ENCODE results near the gene EEFSEC.

Gene EEFSEC

GRCh38 chr3:128153156-128154041, at the start of gene EEFSEC:
TSS of gene EEFSEC (plus strand) at chr3:128153481. CDS start at chr3:128153508, 27 bp downstream.
- DNase-seq (ENCODE audit: low read depth in 2 of 2) = peak; percentile 30 to 50

- no peak for DNase-seq (ENCODE audit: low read depth in 2 of 2)
These were observed 45.4 kb upstream of the EEFSEC start for GRCh38 chr3:128107834-128108233.

- no peak for DNase-seq (ENCODE audit: low read depth in 2 of 2)
These were observed 42.1 kb upstream of the EEFSEC start for GRCh38 chr3:128111147-128111546.

GRCh38 chr3:128112357-128112968, 40.8 kb upstream of the EEFSEC start:
- DNase-seq (ENCODE audit: low read depth in 2 of 2) = peak; percentile 38 to 47

- DNase-seq (ENCODE audit: low read depth in 2 of 2) = no peak
These were observed 39.2 kb upstream of the EEFSEC start for GRCh38 chr3:128113817-128114794.

GRCh38 chr3:128122013-128122412, 31.3 kb upstream of the EEFSEC start:
- DNase-seq (ENCODE audit: low read depth in 2 of 2) = no peak

GRCh38 chr3:128123156-128123537, 30.1 kb upstream of the EEFSEC start:
- no peak for DNase-seq (ENCODE audit: low read depth in 2 of 2)

- DNase-seq (ENCODE audit: low read depth in 2 of 2) = peak; percentile 93
These were observed 29.5 kb upstream of the EEFSEC start, which contains the start of gene RUVBL1 for GRCh38 chr3:128123538-128124368. TSS of gene RUVBL1 (minus strand) at chr3:128123812. CDS start at chr3:128123724, 88 bp downstream.

- DNase-seq (ENCODE audit: low read depth in 2 of 2) = no peak
These were observed 26.0 kb upstream of the EEFSEC start for GRCh38 chr3:128127236-128127635.

- no peak for DNase-seq (ENCODE audit: low read depth in 2 of 2)
These were observed 25.0 kb upstream of the EEFSEC start for GRCh38 chr3:128128251-128128650.

GRCh38 chr3:128131897-128132646, 21.2 kb upstream of the EEFSEC start:
- DNase-seq (ENCODE audit: low read depth in 2 of 2) = no peak

- peak; percentile 31 to 32 for DNase-seq (ENCODE audit: low read depth in 2 of 2)
These were observed 19.9 kb upstream of the EEFSEC start for GRCh38 chr3:128133273-128133883.

- DNase-seq (ENCODE audit: low read depth in 2 of 2) = no peak
These were observed 9.8 kb upstream of the EEFSEC start for GRCh38 chr3:128143496-128143895.

GRCh38 chr3:128144512-128145187, 8.6 kb upstream of the EEFSEC start:
- DNase-seq (ENCODE audit: low read depth in 2 of 2) = no peak

GRCh38 chr3:128145279-128145678, 8.0 kb upstream of the EEFSEC start:
- DNase-seq (ENCODE audit: low read depth in 2 of 2) = no peak

GRCh38 chr3:128146201-128146600, 7.1 kb upstream of the EEFSEC start:
- no peak for DNase-seq (ENCODE audit: low read depth in 2 of 2)

GRCh38 chr3:128149650-128150049, 3.6 kb upstream of the EEFSEC start:
- no peak for DNase-seq (ENCODE audit: low read depth in 2 of 2)

GRCh38 chr3:128151758-128152274, 1.5 kb upstream of the EEFSEC start:
- DNase-seq (ENCODE audit: low read depth in 2 of 2) = no peak
